ENCODE data around the gene SNAP47. TPM values are rescaled to one million over a fixed set of nuclear protein-coding genes. Genes with fewer than 3 reads are reported as not detected.
A peak's percentile ranks its signal among the peaks of the same experiment; 100 is the strongest.

SNAP47 gene
- total RNA-seq, 4 donors from 2014 or later, result 25.2 to 41.9 (median 34.7) TPM

DNA sequence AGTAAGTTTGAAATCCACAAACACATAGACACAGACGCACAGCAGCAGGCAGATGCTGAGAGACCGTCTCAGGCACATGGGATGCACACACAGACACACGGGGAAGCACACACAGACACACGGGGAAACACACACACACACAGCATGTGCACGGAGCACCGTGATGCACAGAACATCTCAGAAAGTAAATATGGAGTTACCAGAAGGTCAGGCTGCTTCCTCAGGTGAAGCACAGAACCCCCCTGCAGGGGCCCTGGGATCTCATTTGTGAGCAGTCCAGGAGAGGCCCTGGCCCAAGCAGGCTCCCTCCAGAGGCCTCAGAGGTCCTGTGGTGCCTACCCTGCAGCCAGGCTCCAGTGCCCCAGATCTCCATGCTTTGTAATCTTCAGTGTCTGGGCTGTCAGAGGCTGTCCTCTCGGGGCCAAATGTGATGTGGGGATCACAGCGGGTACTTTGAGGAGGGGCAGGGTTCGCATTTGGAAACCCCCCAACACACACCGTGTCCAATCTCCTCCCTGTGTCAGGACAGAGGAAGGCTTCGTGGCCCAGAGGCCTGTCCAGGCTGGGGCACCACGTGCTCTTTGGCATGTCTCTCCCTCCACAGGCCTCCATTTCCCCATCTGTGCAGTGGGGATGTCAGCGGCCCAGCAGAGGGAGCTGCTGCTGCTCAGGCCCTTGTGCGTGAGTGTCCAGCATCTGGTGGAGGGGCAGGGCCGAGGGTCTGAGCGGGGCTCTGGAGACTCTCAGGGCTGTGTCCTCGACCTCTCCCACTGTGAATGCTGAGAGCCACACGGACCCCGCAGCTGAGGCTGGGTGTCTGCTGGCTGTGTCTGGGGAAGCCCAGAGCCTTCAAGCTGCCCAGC, 57.2 kb downstream of the SNAP47 start:
- TF ChIP-seq POLR2A (IDR thresholded peaks at IDR 0.05), result no peak
- TF ChIP-seq, protein P1, sequence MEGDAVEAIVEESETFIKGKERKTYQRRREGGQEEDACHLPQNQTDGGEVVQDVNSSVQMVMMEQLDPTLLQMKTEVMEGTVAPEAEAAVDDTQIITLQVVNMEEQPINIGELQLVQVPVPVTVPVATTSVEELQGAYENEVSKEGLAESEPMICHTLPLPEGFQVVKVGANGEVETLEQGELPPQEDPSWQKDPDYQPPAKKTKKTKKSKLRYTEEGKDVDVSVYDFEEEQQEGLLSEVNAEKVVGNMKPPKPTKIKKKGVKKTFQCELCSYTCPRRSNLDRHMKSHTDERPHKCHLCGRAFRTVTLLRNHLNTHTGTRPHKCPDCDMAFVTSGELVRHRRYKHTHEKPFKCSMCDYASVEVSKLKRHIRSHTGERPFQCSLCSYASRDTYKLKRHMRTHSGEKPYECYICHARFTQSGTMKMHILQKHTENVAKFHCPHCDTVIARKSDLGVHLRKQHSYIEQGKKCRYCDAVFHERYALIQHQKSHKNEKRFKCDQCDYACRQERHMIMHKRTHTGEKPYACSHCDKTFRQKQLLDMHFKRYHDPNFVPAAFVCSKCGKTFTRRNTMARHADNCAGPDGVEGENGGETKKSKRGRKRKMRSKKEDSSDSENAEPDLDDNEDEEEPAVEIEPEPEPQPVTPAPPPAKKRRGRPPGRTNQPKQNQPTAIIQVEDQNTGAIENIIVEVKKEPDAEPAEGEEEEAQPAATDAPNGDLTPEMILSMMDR (IDR thresholded peaks at IDR 0.05), result no peak
- H3K4me3 ChIP-seq (ENCODE audit: low read depth, poor library complexity, severe bottlenecking), result no peak overlapping the region
- 83 to 88% methylated on average over 9 to 14 of the region's 19 CpGs for WGBS, 2 donors
- peak; percentile 6 to 78 for DNase-seq (ENCODE audit: low spot score in 2 of 2)
- intact Hi-C loops (cut with DNase I; ENCODE audit: low total_unique reads), result no loop called here

- 56 to 83% methylated on average over 6 to 7 of the region's 10 CpGs for WGBS, 2 donors
- no peak overlapping the region for H3K4me3 ChIP-seq (ENCODE audit: low read depth, poor library complexity, severe bottlenecking)
- intact Hi-C loops (cut with DNase I; ENCODE audit: low total_unique reads), result no loop called here
- no peak for TF ChIP-seq POLR2A (IDR thresholded peaks at IDR 0.05)
- TF ChIP-seq, protein P1 (IDR thresholded peaks at IDR 0.05), result no peak
- DNase-seq (ENCODE audit: low spot score in 2 of 2), result peak in 1 of 2 donors; percentile 84
These were observed 58.1 kb downstream of the SNAP47 start for GRCh38 chr1:227793079-227793947.

GRCh38 chr1:227793948-227794816, 58.9 kb downstream of the SNAP47 start:
- intact Hi-C loops (cut with DNase I; ENCODE audit: low total_unique reads), result no loop called here
- TF ChIP-seq, protein P1 (IDR thresholded peaks at IDR 0.05), result no peak
- no peak for TF ChIP-seq POLR2A (IDR thresholded peaks at IDR 0.05)
- H3K4me3 ChIP-seq (ENCODE audit: low read depth, poor library complexity, severe bottlenecking), result no peak overlapping the region
- WGBS, 2 donors, result 18 to 54% methylated on average over 5 to 7 of the region's 12 CpGs
- DNase-seq (ENCODE audit: low spot score in 2 of 2), result peak in 1 of 2 donors; percentile 89

GRCh38 chr1:227794817-227795192, 59.6 kb downstream of the SNAP47 start:
- peak in 1 of 2 donors; percentile 83 for DNase-seq (ENCODE audit: low spot score in 2 of 2)
- H3K4me3 ChIP-seq (ENCODE audit: low read depth, poor library complexity, severe bottlenecking), result no peak overlapping the region
- no peak for TF ChIP-seq POLR2A (IDR thresholded peaks at IDR 0.05)
- TF ChIP-seq, protein P1 (IDR thresholded peaks at IDR 0.05), result no peak
- 25 to 53% methylated on average over 6 to 8 of the region's 11 CpGs for WGBS, 2 donors
- intact Hi-C loops (cut with DNase I; ENCODE audit: low total_unique reads), result no loop called here

DNA sequence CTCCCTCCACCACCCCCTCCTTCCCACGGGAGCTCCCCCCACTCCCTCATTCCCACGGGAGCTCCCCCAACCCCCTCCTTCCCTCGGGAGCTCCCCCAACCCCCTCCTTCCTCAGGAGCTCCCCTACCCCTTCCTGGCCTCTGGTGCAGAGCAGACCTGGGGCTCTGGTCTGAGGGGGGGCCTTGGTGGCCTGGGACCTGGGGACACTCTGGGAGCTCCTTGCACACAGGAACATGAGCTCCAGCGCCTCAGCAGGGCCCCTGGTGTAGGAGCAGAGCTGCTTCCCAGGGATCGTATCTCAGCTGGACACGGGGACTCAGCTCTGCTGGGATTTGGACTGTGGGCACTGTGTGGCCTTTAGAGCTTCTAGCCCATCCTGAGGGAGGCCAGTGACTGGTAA, 60.5 kb downstream of the SNAP47 start:
- no peak for TF ChIP-seq POLR2A (IDR thresholded peaks at IDR 0.05)
- TF ChIP-seq, protein P1 (IDR thresholded peaks at IDR 0.05), result no peak
- no peak overlapping the region for H3K4me3 ChIP-seq (ENCODE audit: low read depth, poor library complexity, severe bottlenecking)
- 57 to 62% methylated on average over 5 to 6 of the region's 6 CpGs for WGBS, 2 donors
- DNase-seq (ENCODE audit: low spot score in 2 of 2), result no peak
- intact Hi-C loops (cut with DNase I; ENCODE audit: low total_unique reads), result no loop called here

Data from lower leg skin (tissue), 4 donors.